Progenitor cell of endocrine pancreas (in vitro differentiated cells): ENCODE results near the gene ZNRF4. TPM values are rescaled to one million over a fixed set of nuclear protein-coding genes. Genes with fewer than 3 reads are reported as not detected.
A peak's percentile ranks its signal among the peaks of the same experiment; 100 is the strongest.

Experiments
- DNase-seq: peaks from one replicate; pipeline ENCODE4 v3.0.0; 2021; ENCODE audit warnings: low spot score; ENCODE audit not compliant: unreplicated experiment
- H3K27ac Mint-ChIP-seq: 2 replicates; pipeline ENCODE4 v1.8.0; 2021; ENCODE audit warnings: mild to moderate bottlenecking, moderate library complexity, mixed read lengths
- H3K27me3 Mint-ChIP-seq: 2 replicates; pipeline ENCODE4 v1.8.0; 2021; ENCODE audit warnings: mixed read lengths
- H3K36me3 Mint-ChIP-seq: 2 replicates; pipeline ENCODE4 v1.8.0; 2022; ENCODE audit warnings: mixed read lengths; ENCODE audit not compliant: insufficient read depth
- H3K4me1 Mint-ChIP-seq: 2 replicates; pipeline ENCODE4 v1.8.0; 2021; ENCODE audit warnings: low read depth, mixed read lengths
- H3K4me3 Mint-ChIP-seq: 2 replicates; pipeline ENCODE4 v1.8.0; 2021; ENCODE audit warnings: low read depth, mild to moderate bottlenecking, moderate library complexity, mixed read lengths
- H3K9me3 Mint-ChIP-seq: 2 replicates; pipeline ENCODE4 v1.8.0; 2021; ENCODE audit warnings: low read depth, mixed read lengths
- CTCF ChIP-seq: fragments of 200-600 bp; sonication (generic); IDR thresholded peaks from one replicate; pipeline ENCODE4 v1.5.0; 2021; ENCODE audit warnings: antibody characterized with exemption, mild to moderate bottlenecking; ENCODE audit not compliant: unreplicated experiment
- total RNA-seq: library from RNA; stranded (reverse); gene quantifications from 2 replicates; pipeline ENCODE4 v1.2.1, GENCODE V29; 2021

ZNRF4 gene
- total RNA-seq, 1 donor from 2014 or later = not detected

GRCh38 chr19:5473646-5474045 lies 18.4 kb downstream of the ZNRF4 start:
- Mint-ChIP-seq H3K27ac (no peak overlapping the region), H3K9me3 (no peaks in the 10 kb centered on the region), H3K4me3 (no peak overlapping the region), H3K36me3 (no peaks in the 10 kb centered on the region), H3K4me1 (peaks cover 10% of the 10 kb centered on the region), H3K27me3 (peaks cover 12% of the 10 kb centered on the region)
- TF ChIP-seq CTCF = no peak
- DNase-seq = no peak

- no peak overlapping the region for H3K4me3 Mint-ChIP-seq
These were observed 22.4 kb downstream of the ZNRF4 start for GRCh38 chr19:5477451-5478215.

GRCh38 chr19:5478241-5478924 lies 23.2 kb downstream of the ZNRF4 start:
- Mint-ChIP-seq H3K27ac (peak overlapping the region; percentile 33), H3K4me3 (no peak overlapping the region), H3K9me3 (no peaks in the 10 kb centered on the region), H3K4me1 (peaks cover 5% of the 10 kb centered on the region), H3K36me3 (no peaks in the 10 kb centered on the region), H3K27me3 (peaks cover 16% of the 10 kb centered on the region)
- no peak for DNase-seq
- TF ChIP-seq CTCF = no peak

More at GRCh38 chr19:5477451-5478215, 22.4 kb downstream of the ZNRF4 start:
- no peak for TF ChIP-seq CTCF
- H3K27me3 Mint-ChIP-seq = peaks cover 16% of the 10 kb centered on the region
- H3K27ac Mint-ChIP-seq = no peak overlapping the region
- DNase-seq = no peak
- H3K9me3 Mint-ChIP-seq = no peaks in the 10 kb centered on the region
- peaks cover 2% of the 10 kb centered on the region for H3K4me1 Mint-ChIP-seq
- H3K36me3 Mint-ChIP-seq = no peaks in the 10 kb centered on the region

GRCh38 chr19:5478925-5479588 lies 23.8 kb downstream of the ZNRF4 start:
- H3K4me1 Mint-ChIP-seq = peaks cover 5% of the 10 kb centered on the region
- no peaks in the 10 kb centered on the region for H3K9me3 Mint-ChIP-seq
- H3K27ac Mint-ChIP-seq = no peak overlapping the region
- DNase-seq = no peak
- H3K4me3 Mint-ChIP-seq = no peak overlapping the region
- no peaks in the 10 kb centered on the region for H3K36me3 Mint-ChIP-seq
- peaks cover 16% of the 10 kb centered on the region for H3K27me3 Mint-ChIP-seq
- TF ChIP-seq CTCF = no peak

GRCh38 chr19:5479958-5480357 lies 24.7 kb downstream of the ZNRF4 start:
- Mint-ChIP-seq H3K27me3 (peaks cover 12% of the 10 kb centered on the region), H3K36me3 (no peaks in the 10 kb centered on the region), H3K9me3 (no peaks in the 10 kb centered on the region), H3K4me1 (peaks cover 13% of the 10 kb centered on the region), H3K27ac (peak overlapping the region; percentile 56), H3K4me3 (no peak overlapping the region)
- no peak for DNase-seq
- no peak for TF ChIP-seq CTCF
